A549 (cell line): ENCODE results near the gene CLDN6.

Experiments
- CEBPB ChIP-seq, 2 experiments: fragments of >200 bp in 1 of 2; sonication (Bioruptor Twin) in 1 of 2; formaldehyde crosslinking in 1 of 2; IDR thresholded peaks; 2 replicates each; pipeline ENCODE4 v1.6.1; 2012 to 2016
- CTCF ChIP-seq: fragments of >200 bp; sonication (Bioruptor Twin); formaldehyde crosslinking; IDR thresholded peaks from 3 replicates; pipeline ENCODE4 v1.5.1; 2016
- EP300 ChIP-seq, 2 experiments: fragments of >200 bp; sonication (Bioruptor Twin); formaldehyde crosslinking; IDR thresholded peaks; 2 replicates in 1 of 2; 3 replicates in 1 of 2; pipeline ENCODE4 v1.6.1; 2016 to 2017
- FOXS1 ChIP-seq: fragments of 250-450 bp; sonication (Bioruptor Pico); IDR thresholded peaks from 2 replicates; pipeline ENCODE4 v1.5.0; 2020; ENCODE audit warnings: mild to moderate bottlenecking, moderate library complexity
- HMGXB4 ChIP-seq: fragments of 250-450 bp; sonication (Bioruptor Pico); IDR thresholded peaks from 2 replicates; pipeline ENCODE4 v1.5.0; 2021; ENCODE audit warnings: mild to moderate bottlenecking, moderate library complexity, borderline replicate concordance
- MAFK ChIP-seq: fragments of 450-650 bp; IDR thresholded peaks from 2 replicates; pipeline ENCODE4 v1.6.1; 2014; ENCODE audit not compliant: partially characterized antibody
- MAX ChIP-seq: IDR thresholded peaks from 2 replicates; pipeline ENCODE4 v1.6.1; 2012
- MYC ChIP-seq: IDR thresholded peaks from 2 replicates; pipeline ENCODE4 v1.6.1; 2012; ENCODE audit warnings: mild to moderate bottlenecking, inconsistent platforms, low read length, improper control_type of control experiment, borderline replicate concordance
- POLR2A ChIP-seq: IDR thresholded peaks from 2 replicates; pipeline ENCODE4 v1.6.1; 2012; ENCODE audit warnings: mild to moderate bottlenecking, low read length
- TF ChIP-seq, protein P1 (sequence below): fragments of 200-600 bp; sonication (generic); IDR thresholded peaks from 2 replicates; pipeline ENCODE4 v1.6.1; 2016; ENCODE audit warnings: antibody characterized with exemption, mild to moderate bottlenecking, moderate library complexity
- TF ChIP-seq, protein P2 (sequence below): fragments of 450-650 bp; IDR thresholded peaks from 2 replicates; pipeline ENCODE4 v1.6.1; 2014; ENCODE audit warnings: antibody characterized with exemption

DNA sequence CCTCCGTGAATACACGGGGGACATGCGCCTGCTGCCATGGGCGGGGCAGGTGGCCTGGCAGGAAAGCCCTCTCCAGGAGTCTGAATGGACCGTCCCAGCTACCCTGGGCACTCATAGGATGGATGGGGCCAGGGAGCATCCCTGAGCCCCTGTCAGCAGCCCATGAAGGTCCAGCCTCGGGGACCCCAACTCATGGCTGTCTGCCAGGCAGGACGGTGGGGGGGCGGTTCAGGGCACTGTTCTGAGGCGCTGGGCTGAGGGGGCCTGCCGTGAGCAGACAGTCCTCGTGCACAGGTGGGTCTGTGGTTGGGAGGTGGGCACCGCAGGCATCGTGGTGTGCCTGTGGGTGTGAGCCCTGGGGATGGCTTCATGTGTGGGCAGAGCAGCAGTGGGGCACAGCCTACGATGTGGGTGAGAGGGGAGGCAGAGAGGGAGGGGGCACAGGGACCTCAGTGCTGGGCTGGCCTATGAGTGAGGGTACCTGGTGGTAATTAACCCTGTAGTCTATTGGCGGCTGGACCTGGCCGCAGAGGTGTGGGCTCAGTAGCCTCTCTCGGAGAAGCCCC lies 31.3 kb downstream of the CLDN6 start:
- TF ChIP-seq MYC, result no peak
- TF ChIP-seq CEBPB (IDR thresholded peaks at IDR 0.05), result no peak
- no peak for TF ChIP-seq POLR2A
- TF ChIP-seq, protein P1, sequence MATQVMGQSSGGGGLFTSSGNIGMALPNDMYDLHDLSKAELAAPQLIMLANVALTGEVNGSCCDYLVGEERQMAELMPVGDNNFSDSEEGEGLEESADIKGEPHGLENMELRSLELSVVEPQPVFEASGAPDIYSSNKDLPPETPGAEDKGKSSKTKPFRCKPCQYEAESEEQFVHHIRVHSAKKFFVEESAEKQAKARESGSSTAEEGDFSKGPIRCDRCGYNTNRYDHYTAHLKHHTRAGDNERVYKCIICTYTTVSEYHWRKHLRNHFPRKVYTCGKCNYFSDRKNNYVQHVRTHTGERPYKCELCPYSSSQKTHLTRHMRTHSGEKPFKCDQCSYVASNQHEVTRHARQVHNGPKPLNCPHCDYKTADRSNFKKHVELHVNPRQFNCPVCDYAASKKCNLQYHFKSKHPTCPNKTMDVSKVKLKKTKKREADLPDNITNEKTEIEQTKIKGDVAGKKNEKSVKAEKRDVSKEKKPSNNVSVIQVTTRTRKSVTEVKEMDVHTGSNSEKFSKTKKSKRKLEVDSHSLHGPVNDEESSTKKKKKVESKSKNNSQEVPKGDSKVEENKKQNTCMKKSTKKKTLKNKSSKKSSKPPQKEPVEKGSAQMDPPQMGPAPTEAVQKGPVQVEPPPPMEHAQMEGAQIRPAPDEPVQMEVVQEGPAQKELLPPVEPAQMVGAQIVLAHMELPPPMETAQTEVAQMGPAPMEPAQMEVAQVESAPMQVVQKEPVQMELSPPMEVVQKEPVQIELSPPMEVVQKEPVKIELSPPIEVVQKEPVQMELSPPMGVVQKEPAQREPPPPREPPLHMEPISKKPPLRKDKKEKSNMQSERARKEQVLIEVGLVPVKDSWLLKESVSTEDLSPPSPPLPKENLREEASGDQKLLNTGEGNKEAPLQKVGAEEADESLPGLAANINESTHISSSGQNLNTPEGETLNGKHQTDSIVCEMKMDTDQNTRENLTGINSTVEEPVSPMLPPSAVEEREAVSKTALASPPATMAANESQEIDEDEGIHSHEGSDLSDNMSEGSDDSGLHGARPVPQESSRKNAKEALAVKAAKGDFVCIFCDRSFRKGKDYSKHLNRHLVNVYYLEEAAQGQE, result no peak
- TF ChIP-seq CTCF, result no peak
- no peak for TF ChIP-seq MAFK
- no peak for TF ChIP-seq FOXS1 (CRISPR knock-in tag)
- TF ChIP-seq, protein P2, sequence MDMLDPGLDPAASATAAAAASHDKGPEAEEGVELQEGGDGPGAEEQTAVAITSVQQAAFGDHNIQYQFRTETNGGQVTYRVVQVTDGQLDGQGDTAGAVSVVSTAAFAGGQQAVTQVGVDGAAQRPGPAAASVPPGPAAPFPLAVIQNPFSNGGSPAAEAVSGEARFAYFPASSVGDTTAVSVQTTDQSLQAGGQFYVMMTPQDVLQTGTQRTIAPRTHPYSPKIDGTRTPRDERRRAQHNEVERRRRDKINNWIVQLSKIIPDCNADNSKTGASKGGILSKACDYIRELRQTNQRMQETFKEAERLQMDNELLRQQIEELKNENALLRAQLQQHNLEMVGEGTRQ, result no peak
- TF ChIP-seq MAX, result no peak
- TF ChIP-seq HMGXB4 (CRISPR knock-in tag), result no peak
- TF ChIP-seq EP300 (IDR thresholded peaks at IDR 0.05), result no peak
